HL-60/S4 treated with retinoic acid at 250 ng/mL for 4 days and 3 days (cell line): Measurements from ENCODE around the gene SPON1.
"Not testable (repeated sequence)": the region's sequence is repeated elsewhere in the genome, so short reads cannot be mapped to it uniquely, and the experiment has no call there.

Experiments
- in situ Hi-C: fragments of 300-500 bp; cut with MboI; formaldehyde crosslinking; loops from 2 replicates; pipeline ENCODE4 v1.7.0; 2022; ENCODE audit warnings: low sequenced_read_pairs

The SPON1 gene

GRCh38 chr11:14075118-14076078 is 112.9 kb downstream of the SPON1 start:
- in situ Hi-C loops: no loop called here

GRCh38 chr11:14079011-14079410 is 116.5 kb downstream of the SPON1 start:
- in situ Hi-C loops: no loop called here

- in situ Hi-C loops: no loop called here
Measured at GRCh38 chr11:14079797-14080196, 117.3 kb downstream of the SPON1 start.

- in situ Hi-C loops: no loop called here
Measured at GRCh38 chr11:14081581-14082231, 119.2 kb downstream of the SPON1 start.

GRCh38 chr11:14082338-14082737 is 119.8 kb downstream of the SPON1 start:
- in situ Hi-C loops: no loop called here

GRCh38 chr11:14088861-14089260 is 126.3 kb downstream of the SPON1 start:
- in situ Hi-C loops: not testable (repeated sequence)

- in situ Hi-C loops: no loop called here
Measured at GRCh38 chr11:14089690-14090462, 127.4 kb downstream of the SPON1 start.

- in situ Hi-C loops: not testable (repeated sequence)
Measured at GRCh38 chr11:14090631-14091030, 128.1 kb downstream of the SPON1 start.

GRCh38 chr11:14093065-14093464 is 130.5 kb downstream of the SPON1 start:
- in situ Hi-C loops: no loop called here

GRCh38 chr11:14094481-14095037 is 132.0 kb downstream of the SPON1 start:
- in situ Hi-C loops: no loop called here

GRCh38 chr11:14095882-14096281 is 133.4 kb downstream of the SPON1 start:
- in situ Hi-C loops: no loop called here

GRCh38 chr11:14096606-14097005 is 134.1 kb downstream of the SPON1 start:
- in situ Hi-C loops: no loop called here

- in situ Hi-C loops: no loop called here
Measured at GRCh38 chr11:14101388-14101787, 138.9 kb downstream of the SPON1 start.

- in situ Hi-C loops: no loop called here
Measured at GRCh38 chr11:14102766-14103165, 140.2 kb downstream of the SPON1 start.

GRCh38 chr11:14105446-14105845 is 142.9 kb downstream of the SPON1 start:
- in situ Hi-C loops: no loop called here

- in situ Hi-C loops: no loop called here
Measured at GRCh38 chr11:14106303-14107049, 144.0 kb downstream of the SPON1 start.

GRCh38 chr11:14107050-14107430 is 144.5 kb downstream of the SPON1 start:
- in situ Hi-C loops: no loop called here

GRCh38 chr11:14109742-14110141 is 147.2 kb downstream of the SPON1 start:
- in situ Hi-C loops: no loop called here

- in situ Hi-C loops: no loop called here
Measured at GRCh38 chr11:14110629-14111028, 148.1 kb downstream of the SPON1 start.

GRCh38 chr11:14111496-14111895 is 149.0 kb downstream of the SPON1 start:
- in situ Hi-C loops: no loop called here
